Stomach (tissue), 4 donors: ENCODE measurements around the gene DOC2A.

Experiments used
- CTCF ChIP-seq, 7 experiments: fragments of 450-650 bp in 4 of 7; fragments of 200-600 bp in 3 of 7; sonication (generic) in 3 of 7; IDR thresholded peaks; one replicate each; pipeline ENCODE4 v1.5.1; 2016 to 2019; ENCODE audit warnings: antibody characterized with exemption in 7 of 7, control low read depth in 2 of 7, mild to moderate bottlenecking in 1 of 7
- POLR2AphosphoS5 ChIP-seq, 3 donors: sonication (generic); formaldehyde crosslinking; IDR thresholded peaks; one replicate each; pipeline ENCODE4 v1.6.1; 2016; ENCODE audit warnings: antibody characterized with exemption in 3 of 3

GRCh38 chr16:29995911-29996765 is 14.7 kb downstream of the DOC2A start, which contains the start of gene INO80E:
- TF ChIP-seq POLR2AphosphoS5 (IDR thresholded peaks at IDR 0.05) (peak; percentile 81 to 97 (median 86)), CTCF (IDR thresholded peaks at IDR 0.05) (no peak)
